ENCODE measurements around the gene ARPC5L.
"Not testable (repeated sequence)": the region's sequence is repeated elsewhere in the genome, so short reads cannot be mapped to it uniquely, and the experiment has no call there.

Gene ARPC5L

DNA sequence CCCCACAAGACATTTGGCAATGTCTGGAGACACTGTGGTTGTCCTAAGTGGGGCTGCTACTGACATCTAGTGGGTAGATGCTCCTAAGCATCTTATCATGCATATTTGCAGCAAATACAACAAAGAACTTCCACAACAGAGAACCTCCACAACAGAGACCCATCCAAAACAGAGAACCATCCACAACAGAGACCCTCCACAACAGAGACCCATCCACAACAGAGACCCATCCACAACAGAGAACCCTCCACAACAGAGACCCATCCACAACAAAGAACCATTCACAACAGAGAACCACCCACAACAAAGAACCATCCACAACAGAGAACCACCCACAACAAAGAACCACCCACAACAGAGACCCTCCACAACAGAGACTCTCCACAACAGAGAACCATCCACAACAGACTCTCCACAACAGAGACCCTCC is 32.8 kb downstream of the ARPC5L start:
- DNase-seq: peak; percentile 39

GRCh38 chr9:124897570-124898460 is 35.9 kb downstream of the ARPC5L start:
- no peak for DNase-seq

DNA sequence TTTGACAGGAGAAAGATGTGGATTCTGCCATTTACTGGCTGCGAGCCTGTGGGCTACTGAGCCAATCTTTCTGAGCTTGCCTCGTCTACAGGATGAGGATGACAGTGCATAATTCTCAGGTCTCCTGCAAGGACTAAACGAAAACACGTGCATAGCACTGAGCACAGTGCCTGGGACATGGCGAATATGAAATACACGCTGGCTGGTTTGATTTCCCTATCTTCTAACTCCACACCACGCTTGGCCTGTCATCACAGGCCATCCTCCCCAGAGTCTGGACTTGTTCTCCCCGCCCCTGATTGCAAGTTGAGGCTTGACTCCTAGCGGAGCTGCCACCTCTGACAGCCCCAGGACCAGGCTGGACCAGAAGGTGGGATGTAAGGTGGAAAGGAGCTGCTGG is 37.9 kb downstream of the ARPC5L start:
- no peak for DNase-seq

DNA sequence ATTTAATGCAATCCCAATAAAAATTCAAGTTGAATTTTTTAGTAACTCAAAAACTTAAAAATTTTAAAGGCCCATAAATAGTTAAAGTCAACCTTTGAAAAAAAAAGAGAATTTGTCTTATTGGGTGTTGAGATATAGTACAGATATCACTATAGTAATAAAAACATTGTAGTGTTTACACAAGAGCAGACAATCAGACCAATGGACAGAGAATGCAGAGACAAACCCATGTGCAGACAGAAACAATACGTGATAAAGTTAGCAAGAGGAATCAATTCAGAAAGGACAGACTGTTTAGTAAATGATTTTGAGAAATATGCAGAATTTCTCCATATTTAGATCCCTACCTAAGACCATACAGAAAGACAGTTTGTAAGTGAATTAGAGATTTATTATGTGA is 45.0 kb downstream of the ARPC5L start:
- DNase-seq: no peak

DNA sequence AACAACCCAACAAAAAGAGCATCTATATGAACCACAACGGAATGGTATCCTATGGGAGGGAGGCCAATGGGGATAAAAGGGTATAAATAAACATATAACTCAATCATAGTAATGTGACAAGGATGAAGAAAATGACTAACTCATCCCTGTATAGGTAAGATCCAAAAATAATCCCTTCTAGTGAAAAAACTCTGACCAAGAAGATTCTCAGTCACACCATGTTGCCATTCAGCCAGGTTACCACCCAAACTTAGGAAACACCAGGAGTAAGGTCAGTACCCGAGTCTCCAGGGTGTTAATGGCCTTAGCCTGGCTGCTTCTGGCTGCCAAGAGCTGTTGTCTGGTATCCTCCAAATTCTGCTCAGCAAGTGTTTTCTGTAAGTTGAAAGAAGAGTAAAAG is 46.2 kb downstream of the ARPC5L start:
- no peak for DNase-seq

GRCh38 chr9:124911766-124912165 is 49.8 kb downstream of the ARPC5L start:
- no peak for DNase-seq

GRCh38 chr9:124913378-124913777 is 51.4 kb downstream of the ARPC5L start:
- no peak for DNase-seq

GRCh38 chr9:124914753-124915405 is 52.9 kb downstream of the ARPC5L start:
- DNase-seq: no peak

- DNase-seq: not testable (repeated sequence)
These were observed 58.5 kb downstream of the ARPC5L start for GRCh38 chr9:124920394-124920793.
